OCI-LY3 (cell line): ENCODE measurements around the gene CHEK1.
"Not testable (repeated sequence)": the region's sequence is repeated elsewhere in the genome, so short reads cannot be mapped to it uniquely, and the experiment has no call there.

Experiments
- H2AFZ ChIP-seq: fragments of 200-600, 300-600 bp; shearing (Covaris generic); 2 replicates; pipeline ENCODE4 v1.6.0; 2014; ENCODE audit warnings: antibody characterized with exemption, low read depth, low read length
- H3K27ac ChIP-seq: fragments of 200-600, 300-600 bp; sonication (generic); 2 replicates; pipeline ENCODE4 v1.5.1; 2014; ENCODE audit warnings: mild to moderate bottlenecking, low read length, moderate library complexity, mixed read lengths
- H3K27me3 ChIP-seq: fragments of 200-600, 300-600 bp; sonication (generic); 2 replicates; pipeline ENCODE4 v1.6.1; 2014; ENCODE audit warnings: low read depth, low read length, mixed read lengths
- H3K36me3 ChIP-seq: fragments of 200-600, 300-600 bp; sonication (generic); replicated peaks from 2 replicates; pipeline ENCODE3; 2014; ENCODE audit warnings: low read depth, low read length, mixed read lengths
- H3K4me1 ChIP-seq: fragments of 300-600, 200-600 bp; sonication (generic); 2 replicates; pipeline ENCODE4 v1.6.1; 2014; ENCODE audit warnings: low read length, mixed read lengths
- H3K4me2 ChIP-seq: fragments of 200-600, 300-600 bp; sonication (generic); 2 replicates; pipeline ENCODE4 v1.6.1; 2014; ENCODE audit warnings: low read length, mixed read lengths
- H3K4me3 ChIP-seq: fragments of 300-600, 200-600 bp; sonication (generic); 2 replicates; pipeline ENCODE4 v1.5.1; 2014; ENCODE audit warnings: antibody characterized with exemption, mild to moderate bottlenecking, low read length, moderate library complexity
- H3K79me2 ChIP-seq: fragments of 300-600, 200-600 bp; shearing (Covaris generic); 2 replicates; pipeline ENCODE4 v1.6.1; 2014; ENCODE audit warnings: mild to moderate bottlenecking, low read length, mixed read lengths
- H3K9ac ChIP-seq: fragments of 300-600, 200-600 bp; shearing (Covaris generic); 2 replicates; pipeline ENCODE4 v1.6.0; 2014; ENCODE audit warnings: mild to moderate bottlenecking, low read length, moderate library complexity
- H3K9me3 ChIP-seq: fragments of 200-600, 300-600 bp; shearing (Covaris generic); 2 replicates; pipeline ENCODE4 v1.6.1; 2014; ENCODE audit warnings: low read length, mixed read lengths; ENCODE audit not compliant: insufficient read depth
- H4K20me1 ChIP-seq: fragments of 200-600, 300-600 bp; sonication (generic); 2 replicates; pipeline ENCODE4 v1.6.1; 2016; ENCODE audit warnings: low read length, mixed read lengths; ENCODE audit not compliant: insufficient read depth
- CTCF ChIP-seq: fragments of 200-600, 300-600 bp; sonication (generic); IDR thresholded peaks from 2 replicates; pipeline ENCODE4 v1.5.1; 2014; ENCODE audit warnings: antibody characterized with exemption, low read length, low read depth
- EZH2phosphoT487 ChIP-seq: fragments of 200-600 bp; shearing (Covaris generic); IDR thresholded peaks from 2 replicates; pipeline ENCODE4 v1.6.1; 2018; ENCODE audit warnings: antibody characterized with exemption, mixed run types, low read depth

The CHEK1 gene

DNA sequence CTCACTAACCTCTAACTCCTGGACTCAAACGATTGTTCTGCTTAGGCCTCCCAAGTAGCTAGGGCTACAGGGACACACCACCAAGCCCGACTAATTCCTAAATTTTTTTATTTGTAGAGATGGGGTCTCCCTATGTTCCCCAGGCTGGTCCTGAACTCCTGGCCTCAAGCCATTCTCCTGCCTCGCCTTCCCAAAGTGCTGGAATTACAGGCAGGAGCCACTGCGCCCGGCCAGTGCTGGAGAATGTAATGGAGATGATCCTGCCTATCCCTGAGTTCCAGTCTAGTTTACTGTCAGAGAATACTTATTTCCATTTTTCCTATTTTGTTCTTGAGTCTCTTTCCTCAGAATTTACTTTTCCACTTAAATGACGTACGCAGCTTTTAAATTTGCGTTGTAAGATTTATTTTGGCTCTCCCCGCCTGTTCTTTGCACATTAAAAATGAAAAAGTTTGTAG lies at the start of gene CHEK1:
Gene CHEK1, plus strand, starts transcription at position 408 of the 458 bp plus-strand sequence. CDS start 1,606 bp downstream, outside the sequence.
- Histone ChIP-seq H2AFZ (peak within 1 kb of the TSS; percentile 68), H3K36me3 (peaks cover 43% of the 10 kb centered on the region)

GRCh38 chr11:125577181-125577580 lies 47.8 kb upstream of the CHEK1 start:
- H3K9me3 ChIP-seq, H2AFZ ChIP-seq, H3K4me1 ChIP-seq, H3K27me3 ChIP-seq, H3K9ac ChIP-seq, H3K4me2 ChIP-seq, H3K27ac ChIP-seq, H3K79me2 ChIP-seq, H3K4me3 ChIP-seq, H4K20me1 ChIP-seq: not testable (repeated sequence)
- peaks cover 58% of the 10 kb centered on the region for H3K36me3 ChIP-seq

More for the DNA sequence above, at the start of gene CHEK1:
- Histone ChIP-seq H3K9me3 (no peaks in the 10 kb centered on the region), H3K27me3 (no peaks in the 10 kb centered on the region), H4K20me1 (0 out of 2 replicates have a peak, but pooled peaks cover 6% of the 10 kb centered on the region), H3K27ac (peak within 1 kb of the TSS; percentile 86), H3K4me2 (peak within 1 kb of the TSS; percentile 87), H3K4me1 (peaks cover 14% of the 10 kb centered on the region), H3K79me2 (peaks cover 46% of the 10 kb centered on the region), H3K4me3 (peak within 1 kb of the TSS; percentile 93), H3K9ac (peak within 1 kb of the TSS; percentile 93)
- TF ChIP-seq CTCF (no peak), EZH2phosphoT487 (no peak)

GRCh38 chr11:125578783-125579182 lies 46.2 kb upstream of the CHEK1 start:
- Histone ChIP-seq H2AFZ (no peak overlapping the region), H3K36me3 (peaks cover 59% of the 10 kb centered on the region), H3K4me1 (no peaks in the 10 kb centered on the region), H3K4me2 (no peak overlapping the region), H3K27me3 (no peaks in the 10 kb centered on the region), H3K9ac (no peak overlapping the region), H4K20me1 (no peaks in the 10 kb centered on the region), H3K27ac (no peak overlapping the region), H3K4me3 (no peak overlapping the region), H3K79me2 (no peaks in the 10 kb centered on the region), H3K9me3 (no peaks in the 10 kb centered on the region)
- no peak for TF ChIP-seq EZH2phosphoT487

DNA sequence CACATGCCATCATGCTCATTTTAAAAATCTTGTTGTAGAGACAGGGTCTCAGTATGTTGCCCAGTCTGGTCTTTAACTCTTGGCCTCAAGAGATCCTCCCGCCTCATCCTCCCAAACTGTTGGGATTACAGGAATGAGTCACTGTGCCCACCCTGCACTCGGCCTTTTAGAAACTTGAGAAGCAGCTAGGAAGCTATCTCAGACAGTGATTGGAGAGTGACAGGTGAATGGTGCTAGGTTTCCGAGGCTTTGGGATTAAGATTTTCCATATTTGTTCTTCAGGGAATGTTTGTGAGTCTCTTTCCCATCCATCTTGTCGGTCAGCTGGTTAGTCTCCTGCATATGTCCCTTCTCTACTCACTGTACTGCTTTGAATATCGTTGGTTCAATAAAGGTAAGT lies 45.2 kb upstream of the CHEK1 start:
- Histone ChIP-seq H2AFZ (no peak overlapping the region), H3K4me2 (no peak overlapping the region), H3K79me2 (no peaks in the 10 kb centered on the region), H3K36me3 (peaks cover 53% of the 10 kb centered on the region), H3K4me1 (no peaks in the 10 kb centered on the region), H3K4me3 (no peak overlapping the region), H3K27me3 (no peaks in the 10 kb centered on the region), H3K9ac (no peak overlapping the region), H3K27ac (no peak overlapping the region), H4K20me1 (no peaks in the 10 kb centered on the region), H3K9me3 (no peaks in the 10 kb centered on the region)
- TF ChIP-seq CTCF = no peak
- TF ChIP-seq EZH2phosphoT487 = no peak

DNA sequence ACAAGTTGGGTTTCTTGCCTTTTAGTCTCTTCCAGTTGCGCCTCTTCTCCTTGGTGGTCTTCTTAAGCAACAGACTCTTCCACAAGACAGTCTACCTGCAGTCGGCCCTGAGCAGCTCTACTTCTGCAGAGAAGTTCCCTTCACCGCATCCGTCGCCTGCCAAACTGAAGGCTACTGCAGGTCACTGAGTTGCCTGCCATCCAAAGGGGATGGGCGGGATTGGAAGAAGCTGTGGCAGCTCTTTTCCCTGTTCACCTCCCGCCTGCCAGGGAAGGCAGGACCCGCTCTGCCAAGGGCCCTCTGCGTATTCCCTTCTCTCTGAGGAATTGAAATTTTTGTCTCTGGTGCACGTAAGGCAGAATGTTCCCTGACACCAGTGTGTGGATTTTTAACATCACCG lies 41.5 kb upstream of the CHEK1 start:
- Histone ChIP-seq H4K20me1 (no peaks in the 10 kb centered on the region), H2AFZ (no peak overlapping the region), H3K79me2 (no peaks in the 10 kb centered on the region), H3K9me3 (no peaks in the 10 kb centered on the region), H3K9ac (no peak overlapping the region), H3K4me1 (peaks cover 7% of the 10 kb centered on the region), H3K27ac (no peak overlapping the region), H3K4me3 (no peak overlapping the region), H3K36me3 (peaks cover 33% of the 10 kb centered on the region), H3K4me2 (no peak overlapping the region), H3K27me3 (no peaks in the 10 kb centered on the region)
- TF ChIP-seq CTCF = no peak
